Esophagus muscularis mucosa (tissue), 4 donors: ENCODE results near the gene TRPC4AP. TPM values are rescaled to one million over a fixed set of nuclear protein-coding genes. Genes with fewer than 3 reads are reported as not detected.

Experiments
- DNase-seq: peaks from one replicate; pipeline ENCODE4 v3.0.0-alpha.2; 2017; ENCODE audit errors: extremely low spot score
- H3K27ac ChIP-seq, 4 donors: fragments of 200-600 bp; sonication (generic); replicated peaks in 1 of 4; 1 replicate in 3 of 4; 2 replicates in 1 of 4; pipeline ENCODE4 v1.5.1; 2016 to 2019; ENCODE audit warnings: mild to moderate bottlenecking in 1 of 4
- H3K27me3 ChIP-seq, 4 donors: fragments of 200-600 bp; sonication (generic); one replicate each; pipeline versions ENCODE4 v1.5.1 to v1.6.0; 2016 to 2019
- H3K36me3 ChIP-seq, 4 donors: fragments of 200-600 bp; sonication (generic); one replicate each; pipeline ENCODE4 v1.5.1; 2016 to 2019
- H3K4me1 ChIP-seq, 4 donors: fragments of 200-600 bp; sonication (generic); one replicate each; pipeline ENCODE4 v1.5.1; 2016 to 2019
- H3K4me3 ChIP-seq, 4 donors: fragments of 200-600 bp; sonication (generic); 1 replicate in 2 of 4; 2 replicates in 2 of 4; pipeline ENCODE4 v1.5.1; 2016 to 2019; ENCODE audit warnings: mild to moderate bottlenecking in 4 of 4, moderate library complexity in 1 of 4
- H3K9me3 ChIP-seq, 4 donors: fragments of 200-600 bp; sonication (generic); 1 replicate in 3 of 4; 2 replicates in 1 of 4; pipeline ENCODE4 v1.5.1; 2016 to 2019
- EP300 ChIP-seq: sonication (generic); formaldehyde crosslinking; IDR thresholded peaks from one replicate; pipeline ENCODE4 v1.6.1; 2017; ENCODE audit warnings: antibody characterized with exemption
- POLR2A ChIP-seq: fragments of 450-650 bp; IDR thresholded peaks from one replicate; pipeline ENCODE4 v1.6.1; 2017; ENCODE audit warnings: antibody characterized with exemption, moderate library complexity, mild to moderate bottlenecking, low read depth
- POLR2AphosphoS5 ChIP-seq, 2 donors: sonication (generic); formaldehyde crosslinking; IDR thresholded peaks; one replicate each; pipeline ENCODE4 v1.6.1; 2017; ENCODE audit warnings: antibody characterized with exemption in 2 of 2
- WGBS: methylation state at CpG from one replicate; pipeline ENCODE4 v1.1.5; 2018; 5-methylcytosine and 5-hydroxymethylcytosine counted together
- intact Hi-C: fragments of 100-400 bp; cut with DNase I; formaldehyde crosslinking; loops from one replicate; pipeline ENCODE4 v1.15.1; 2023
- total RNA-seq, 4 donors: library from RNA; depleted of rRNA; stranded (reverse); fragments of >200 nt; gene quantifications; one replicate each; pipeline versions ENCODE4 v1.1.0 to v1.2.1, GENCODE V29; 2016
- TF ChIP-seq, protein P1 (sequence below), 3 experiments: fragments of 200-600 bp in 2 of 3; fragments of 450-650 bp in 1 of 3; sonication (generic) in 2 of 3; IDR thresholded peaks; one replicate each; pipeline ENCODE4 v1.5.1; 2017 to 2019; ENCODE audit warnings: antibody characterized with exemption in 3 of 3, mild to moderate bottlenecking in 2 of 3, moderate library complexity in 1 of 3

Gene TRPC4AP
- total RNA-seq, 4 donors from 2014 or later: 44.1 to 58.2 (median 52.1) TPM

DNA sequence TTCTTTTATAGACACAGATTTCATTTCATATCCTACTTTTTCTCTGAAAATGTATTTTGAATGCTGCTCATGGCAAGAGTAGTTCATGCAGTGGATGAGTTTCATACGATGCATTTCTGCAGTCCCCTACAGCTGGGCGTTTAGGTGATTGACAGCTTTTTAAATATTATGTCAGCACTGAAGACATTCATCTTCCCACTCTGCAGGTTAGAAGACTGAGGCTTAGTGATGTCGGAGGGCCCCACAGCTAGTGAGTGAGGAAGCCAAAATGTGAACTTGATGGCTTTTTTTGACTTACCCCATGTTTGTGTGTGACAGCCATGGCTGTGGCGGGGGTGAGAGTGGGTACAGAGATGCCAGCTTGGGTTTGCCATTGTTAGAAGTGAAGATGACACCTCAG lies 103.5 kb downstream of the TRPC4AP start:
- TF ChIP-seq, protein P1, sequence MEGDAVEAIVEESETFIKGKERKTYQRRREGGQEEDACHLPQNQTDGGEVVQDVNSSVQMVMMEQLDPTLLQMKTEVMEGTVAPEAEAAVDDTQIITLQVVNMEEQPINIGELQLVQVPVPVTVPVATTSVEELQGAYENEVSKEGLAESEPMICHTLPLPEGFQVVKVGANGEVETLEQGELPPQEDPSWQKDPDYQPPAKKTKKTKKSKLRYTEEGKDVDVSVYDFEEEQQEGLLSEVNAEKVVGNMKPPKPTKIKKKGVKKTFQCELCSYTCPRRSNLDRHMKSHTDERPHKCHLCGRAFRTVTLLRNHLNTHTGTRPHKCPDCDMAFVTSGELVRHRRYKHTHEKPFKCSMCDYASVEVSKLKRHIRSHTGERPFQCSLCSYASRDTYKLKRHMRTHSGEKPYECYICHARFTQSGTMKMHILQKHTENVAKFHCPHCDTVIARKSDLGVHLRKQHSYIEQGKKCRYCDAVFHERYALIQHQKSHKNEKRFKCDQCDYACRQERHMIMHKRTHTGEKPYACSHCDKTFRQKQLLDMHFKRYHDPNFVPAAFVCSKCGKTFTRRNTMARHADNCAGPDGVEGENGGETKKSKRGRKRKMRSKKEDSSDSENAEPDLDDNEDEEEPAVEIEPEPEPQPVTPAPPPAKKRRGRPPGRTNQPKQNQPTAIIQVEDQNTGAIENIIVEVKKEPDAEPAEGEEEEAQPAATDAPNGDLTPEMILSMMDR (IDR thresholded peaks at IDR 0.05): no peak
- TF ChIP-seq POLR2A: no peak
- TF ChIP-seq EP300: no peak
- TF ChIP-seq POLR2AphosphoS5 (IDR thresholded peaks at IDR 0.05): no peak
- H3K36me3 ChIP-seq: peaks cover 0 to 64% (median 16%) of the 10 kb centered on the region in 4 donors
- H3K27me3 ChIP-seq: peaks cover 0 to 20% (median 2%) of the 10 kb centered on the region in 4 donors
- 82% methylated on average over 4 of the region's 4 CpGs for WGBS
- H3K4me1 ChIP-seq: peaks cover 6 to 18% (median 9%) of the 10 kb centered on the region in 4 donors
- intact Hi-C loops: no loop called here
- no peak overlapping the region for H3K27ac ChIP-seq
- no peak for DNase-seq
- H3K9me3 ChIP-seq: no peaks in the 10 kb centered on the region
- H3K4me3 ChIP-seq: no peak overlapping the region

DNA sequence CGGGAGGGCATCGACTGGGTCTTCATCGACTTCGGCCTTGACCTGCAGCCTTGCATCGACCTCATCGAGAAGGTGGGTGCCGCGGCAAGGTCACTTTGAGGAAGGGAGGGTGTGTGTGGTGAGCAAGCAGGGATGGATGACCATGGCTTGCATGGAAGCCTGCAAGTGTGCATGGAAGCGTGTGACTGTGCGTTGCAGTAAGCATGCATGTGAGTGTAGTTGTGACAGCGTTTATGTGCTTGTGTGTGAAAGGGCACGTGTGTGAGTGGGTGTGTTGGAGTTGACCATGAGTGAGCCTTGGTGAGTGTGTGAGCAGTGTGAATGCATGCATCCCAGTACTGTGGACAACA lies 104.4 kb downstream of the TRPC4AP start:
- DNase-seq: no peak
- H3K9me3 ChIP-seq: no peaks in the 10 kb centered on the region
- H3K4me1 ChIP-seq: peaks cover 8 to 23% (median 13%) of the 10 kb centered on the region in 4 donors
- peaks cover 0 to 54% (median 6%) of the 10 kb centered on the region in 4 donors for H3K36me3 ChIP-seq
- no peak for TF ChIP-seq POLR2AphosphoS5 (IDR thresholded peaks at IDR 0.05)
- TF ChIP-seq POLR2A: no peak
- TF ChIP-seq, protein P1 (IDR thresholded peaks at IDR 0.05): no peak
- TF ChIP-seq EP300: no peak
- no peak overlapping the region for H3K27ac ChIP-seq
- H3K27me3 ChIP-seq: peaks cover 0 to 29% (median 9%) of the 10 kb centered on the region in 4 donors
- intact Hi-C loops: no loop called here
- 67% methylated on average over 9 of the region's 12 CpGs for WGBS
- no peak overlapping the region for H3K4me3 ChIP-seq

DNA sequence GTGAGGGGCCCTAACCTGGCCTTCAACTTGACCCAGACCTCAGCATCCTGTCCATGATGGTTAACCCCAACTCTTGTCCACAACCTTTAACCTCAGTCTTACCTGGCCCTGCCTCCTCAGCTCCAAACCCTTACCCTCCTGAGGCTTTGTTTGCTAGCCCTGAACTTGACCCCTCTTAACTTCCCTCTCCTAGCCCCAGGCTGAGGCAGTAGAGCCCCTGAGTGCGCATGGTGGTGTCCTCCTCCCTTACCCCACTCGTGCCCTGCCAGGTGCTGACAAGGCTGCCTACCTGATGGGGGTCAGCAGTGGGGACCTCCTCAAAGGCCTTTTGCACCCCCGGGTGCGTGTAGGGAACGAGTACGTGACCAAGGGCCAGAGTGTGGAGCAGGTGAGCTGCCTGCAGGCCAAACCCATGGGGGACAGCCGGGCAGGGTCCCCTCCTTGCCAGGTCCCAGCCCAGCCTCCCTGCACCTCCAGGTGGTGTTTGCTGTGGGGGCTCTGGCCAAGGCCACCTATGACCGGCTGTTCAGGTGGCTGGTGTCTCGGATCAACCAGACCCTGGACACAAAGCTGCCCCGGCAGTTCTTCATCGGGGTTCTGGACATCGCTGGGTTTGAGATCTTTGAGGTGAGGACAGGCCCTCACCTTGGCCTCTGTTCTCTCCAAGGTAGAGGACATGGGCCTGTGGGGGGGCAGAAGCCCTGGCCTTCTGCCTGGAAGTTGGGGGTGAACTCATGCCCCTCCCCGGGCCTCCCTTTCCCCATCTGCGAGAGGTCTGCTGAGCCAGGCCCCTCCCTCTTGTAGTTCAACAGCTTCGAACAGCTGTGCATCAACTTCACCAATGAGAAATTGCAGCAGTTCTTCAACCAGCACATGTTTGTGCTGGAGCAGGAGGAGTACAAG lies 105.1 kb downstream of the TRPC4AP start:
- H3K4me3 ChIP-seq: no peak overlapping the region
- intact Hi-C loops: no loop called here
- no peak overlapping the region for H3K27ac ChIP-seq
- WGBS: 70% methylated on average over 5 of the region's 15 CpGs
- H3K27me3 ChIP-seq: peaks cover 0 to 34% (median 10%) of the 10 kb centered on the region in 4 donors
- peaks cover 0 to 49% (median under 1%) of the 10 kb centered on the region in 4 donors for H3K36me3 ChIP-seq
- H3K9me3 ChIP-seq: no peaks in the 10 kb centered on the region
- TF ChIP-seq POLR2AphosphoS5 (IDR thresholded peaks at IDR 0.05) (no peak), EP300 (no peak), POLR2A (no peak)
- TF ChIP-seq, protein P1 (IDR thresholded peaks at IDR 0.05): no peak
- H3K4me1 ChIP-seq: peaks cover 8 to 23% (median 15%) of the 10 kb centered on the region in 4 donors
- DNase-seq: no peak

DNA sequence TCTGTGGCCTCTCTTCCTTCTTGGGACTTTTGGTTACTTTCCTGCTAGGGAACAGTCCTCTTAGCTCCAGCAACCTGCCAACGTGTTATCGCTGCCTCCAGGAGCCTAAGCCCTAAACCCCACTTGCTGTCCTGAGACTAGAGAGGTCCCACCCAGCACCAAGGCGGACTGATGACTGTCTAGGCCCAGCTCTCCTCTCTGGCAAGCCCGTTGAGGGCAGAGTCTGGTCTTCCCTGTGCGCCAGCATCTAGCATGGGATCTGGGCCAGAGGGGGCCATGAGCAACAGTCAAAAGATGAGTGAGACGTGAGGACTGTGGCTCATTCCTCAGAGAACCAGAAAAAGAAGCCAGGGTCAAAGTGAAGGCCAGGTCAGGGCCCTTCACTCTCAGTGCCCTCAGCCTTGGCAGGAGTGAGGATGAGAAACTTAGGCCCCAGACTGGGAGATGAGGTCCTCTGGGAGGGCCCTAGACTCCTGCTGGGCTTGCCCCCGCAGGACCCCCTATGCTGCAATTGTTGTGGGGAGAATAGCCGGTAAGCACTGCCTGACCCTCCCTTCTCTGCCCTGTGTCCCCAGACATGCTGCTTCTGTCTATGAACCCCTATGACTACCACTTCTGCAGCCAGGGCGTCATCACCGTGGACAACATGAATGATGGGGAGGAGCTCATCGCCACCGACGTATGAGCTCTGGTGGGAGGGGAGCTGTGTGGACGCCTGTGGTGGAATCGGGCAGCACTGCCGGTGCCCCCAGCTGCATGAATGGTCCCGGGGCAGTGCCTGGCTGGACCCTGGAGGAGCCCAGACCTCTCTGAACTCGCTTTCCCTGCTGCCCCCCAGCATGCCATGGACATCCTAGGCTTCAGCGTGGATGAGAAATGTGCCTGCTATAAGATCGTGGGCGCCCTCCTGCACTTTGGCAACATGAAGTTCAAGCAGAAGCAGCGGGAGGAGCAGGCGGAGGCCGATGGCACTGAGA lies 106.0 kb downstream of the TRPC4AP start:
- Histone ChIP-seq H3K36me3 (peaks cover 0 to 41% (median 0%) of the 10 kb centered on the region in 4 donors), H3K27ac (no peak overlapping the region), H3K27me3 (peaks cover 0 to 42% (median 11%) of the 10 kb centered on the region in 4 donors), H3K4me1 (peaks cover 8 to 23% (median 15%) of the 10 kb centered on the region in 4 donors), H3K4me3 (no peak overlapping the region), H3K9me3 (no peaks in the 10 kb centered on the region)
- no peak for DNase-seq
- 69% methylated on average over 11 of the region's 24 CpGs for WGBS
- intact Hi-C loops: no loop called here
- no peak for TF ChIP-seq POLR2A
- no peak for TF ChIP-seq POLR2AphosphoS5 (IDR thresholded peaks at IDR 0.05)
- TF ChIP-seq, protein P1 (IDR thresholded peaks at IDR 0.05): no peak
- TF ChIP-seq EP300: no peak
